HG02840 (cell line): Measurements from ENCODE around the gene ATP9B.

ENCODE experiments used
- ATAC-seq: cut with Tn5 transposase; IDR thresholded peaks from one replicate; pipeline ENCODE4 v1.9.1; 2021; ENCODE audit warnings: mild to moderate bottlenecking, moderate library complexity, moderate number of reproducible peaks; ENCODE audit not compliant: unreplicated experiment, low FRiP score

The ATP9B gene

DNA sequence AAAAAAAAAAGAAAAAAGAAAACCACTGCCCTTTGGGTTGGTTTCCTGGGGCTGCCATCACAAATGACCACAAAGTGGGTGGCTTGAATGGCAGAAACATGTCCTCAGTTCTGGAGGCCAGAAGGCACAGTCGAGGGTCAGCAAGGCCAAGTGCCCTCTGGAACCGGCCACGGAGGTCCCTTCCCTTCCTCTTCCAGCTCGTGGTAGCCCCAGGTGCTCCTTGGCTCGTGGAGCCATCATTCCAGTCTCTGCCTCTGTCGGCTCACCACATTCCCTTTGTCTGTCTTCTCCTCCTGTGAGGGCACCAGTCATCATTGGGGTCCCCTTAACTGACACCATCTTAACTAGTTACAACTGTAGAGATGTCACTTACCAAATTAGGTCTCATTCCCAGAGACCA, 318.0 kb downstream of the ATP9B start:
- no peak for ATAC-seq

DNA sequence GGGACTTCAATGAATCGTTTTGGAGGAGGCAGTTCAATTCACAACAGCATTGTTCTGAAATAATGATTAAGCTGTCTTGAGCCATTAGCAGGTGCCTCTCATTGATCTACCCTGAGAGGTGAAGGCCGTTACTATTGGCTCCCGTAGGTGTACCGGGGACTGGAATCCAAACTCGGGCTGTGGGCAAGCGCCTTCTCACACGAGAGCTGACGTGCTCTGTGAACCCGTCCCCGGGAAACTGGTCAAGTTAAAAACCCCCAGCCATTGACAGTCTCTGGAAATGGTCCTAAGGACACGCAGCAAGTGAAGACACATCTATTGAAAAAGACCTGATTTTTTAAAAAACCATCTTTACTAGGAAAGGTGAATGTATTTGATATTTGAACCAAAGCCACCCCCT, 318.4 kb downstream of the ATP9B start:
- no peak for ATAC-seq

GRCh38 chr18:79388043-79388442, 318.8 kb downstream of the ATP9B start:
- ATAC-seq, result no peak

DNA sequence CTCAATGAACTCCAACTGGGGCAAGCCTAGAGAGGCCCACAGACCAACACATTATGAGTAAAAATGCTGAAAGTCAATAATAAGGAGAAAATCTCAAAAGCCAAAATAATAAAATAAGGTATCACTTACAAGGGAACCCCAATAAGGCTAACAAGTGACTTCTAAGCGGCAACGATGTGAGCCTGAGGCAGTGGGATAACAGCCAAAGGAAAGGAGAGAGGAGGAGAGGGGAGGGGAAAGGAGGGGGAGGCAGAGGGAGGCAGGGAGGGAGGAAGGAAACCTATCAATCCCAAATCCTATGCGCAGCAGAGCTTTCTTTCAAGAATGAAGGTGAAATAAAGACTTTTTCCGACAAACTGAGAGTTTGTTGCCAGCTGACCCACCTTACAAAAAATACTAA, 320.5 kb downstream of the ATP9B start:
- ATAC-seq, result no peak

GRCh38 chr18:79392226-79392625, 323.0 kb downstream of the ATP9B start:
- ATAC-seq, result no peak

- ATAC-seq, result no peak
These were observed 324.0 kb downstream of the ATP9B start for GRCh38 chr18:79393181-79393634.

DNA sequence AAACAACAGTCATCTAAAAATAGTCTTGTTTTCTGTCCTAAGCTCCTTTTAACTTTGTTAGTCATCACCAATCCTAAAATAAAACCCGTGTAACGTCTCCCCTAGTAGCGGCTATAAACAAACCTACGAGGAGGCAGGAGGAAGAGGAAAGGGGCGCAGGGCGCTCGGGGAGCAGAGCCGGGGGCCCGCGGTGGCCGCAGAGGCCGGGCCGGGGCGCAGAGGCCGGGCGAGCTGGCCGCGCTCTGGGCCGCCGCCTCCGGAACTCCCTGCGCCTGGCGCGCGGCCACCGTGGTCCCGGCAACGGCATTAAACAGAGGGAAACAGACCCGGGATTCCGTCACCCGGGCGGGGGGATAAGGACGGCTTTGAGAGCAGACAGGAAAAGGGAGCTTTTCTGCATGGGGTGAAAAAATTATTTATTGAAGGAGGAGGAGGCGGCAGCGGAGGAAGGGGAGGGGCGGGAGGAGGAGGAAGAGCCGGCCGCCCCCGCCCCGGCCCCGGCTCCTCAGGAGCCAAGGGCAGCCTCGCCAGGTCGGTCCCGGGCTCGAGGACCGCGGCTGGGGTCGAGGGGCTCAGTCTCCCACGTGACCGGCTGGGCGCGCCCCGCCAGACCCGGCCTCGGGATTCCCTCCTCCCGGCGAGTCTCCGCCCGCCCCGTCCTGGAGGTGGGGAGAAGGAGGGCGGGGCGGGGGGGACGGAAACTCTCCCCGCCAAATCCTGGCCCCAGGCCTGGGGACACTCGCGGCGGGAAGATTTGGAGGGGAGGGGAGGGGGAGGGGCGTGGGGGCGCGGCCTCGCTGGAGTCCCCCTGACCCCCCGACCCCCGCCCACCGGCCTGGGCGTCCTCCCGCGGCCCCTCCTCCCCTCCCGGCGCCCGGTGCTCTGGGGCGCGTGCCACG, 324.7 kb downstream of the ATP9B start:
- no peak for ATAC-seq

- no peak for ATAC-seq
These were observed 325.5 kb downstream of the ATP9B start for GRCh38 chr18:79394534-79395307.

DNA sequence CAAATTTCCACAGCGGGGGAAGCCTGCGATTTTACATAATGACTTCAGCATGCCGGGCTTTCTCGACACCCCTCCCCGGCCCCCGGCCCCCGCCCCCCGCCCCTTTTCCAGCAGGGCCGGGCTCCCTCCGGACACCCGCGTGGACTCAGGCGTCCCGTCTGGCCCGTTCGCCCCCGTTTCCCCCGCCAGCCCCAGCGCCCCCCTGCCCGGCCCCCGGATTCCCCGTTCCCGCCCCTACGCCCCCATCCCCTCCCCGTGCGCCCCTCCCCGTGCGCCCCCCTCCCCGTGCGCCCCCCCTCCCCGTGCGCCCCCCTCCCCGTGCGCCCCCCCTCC, 326.1 kb downstream of the ATP9B start:
- no peak for ATAC-seq

GRCh38 chr18:79395761-79396404, 326.7 kb downstream of the ATP9B start, which contains the start of gene NFATC1:
NFATC1 (plus strand) TSS chr18:79395930; CDS start chr18:79396225, 295 bp downstream.
- ATAC-seq, result no peak

GRCh38 chr18:79396431-79397246, 327.4 kb downstream of the ATP9B start:
- no peak for ATAC-seq

GRCh38 chr18:79397247-79397829, 328.1 kb downstream of the ATP9B start:
- no peak for ATAC-seq

DNA sequence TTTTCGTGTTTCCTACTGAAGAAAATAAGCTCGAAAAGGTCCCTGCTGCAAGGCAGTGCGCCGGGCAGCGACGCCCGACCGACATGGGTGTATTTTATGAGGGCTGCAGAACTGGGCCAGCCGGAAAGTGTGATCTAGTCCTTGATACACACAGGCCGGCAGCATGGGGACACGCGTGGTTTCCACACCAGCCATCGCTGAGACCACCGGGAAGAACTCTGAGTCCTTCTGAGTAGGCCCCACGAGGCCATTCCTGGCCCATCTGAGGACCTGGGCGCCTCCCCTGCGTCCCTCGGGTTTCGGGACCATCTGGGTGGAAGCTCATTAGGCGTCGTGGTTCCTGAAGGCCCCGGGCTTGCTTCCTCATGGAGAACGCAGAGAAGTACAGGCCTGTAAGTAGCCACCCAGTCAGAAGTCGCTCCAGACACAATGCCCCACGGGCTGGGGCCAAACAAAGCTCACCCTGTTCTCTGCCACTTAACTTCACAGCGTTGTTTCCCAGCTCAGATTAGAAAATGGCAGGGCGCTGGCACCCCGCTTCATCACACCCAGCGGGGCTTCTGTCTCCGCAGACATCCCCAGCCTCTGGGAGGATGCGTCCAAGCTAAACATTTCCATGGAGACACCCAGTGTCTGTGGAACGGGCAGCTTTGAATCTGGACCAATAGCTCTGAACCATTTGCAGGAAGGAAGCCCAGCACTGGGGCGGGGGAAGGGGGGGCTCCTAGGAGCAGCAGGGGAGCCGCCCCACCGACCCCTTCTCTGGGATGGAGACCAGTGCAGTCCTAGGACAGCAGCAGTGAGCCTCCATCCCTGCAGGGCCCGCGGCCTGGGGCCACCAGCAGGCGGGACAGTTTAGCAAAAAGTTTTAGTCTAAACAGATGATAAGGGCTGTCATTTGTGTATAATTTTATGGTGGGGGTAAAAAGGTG, 328.9 kb downstream of the ATP9B start:
- no peak for ATAC-seq

- no peak for ATAC-seq
These were observed 330.3 kb downstream of the ATP9B start for GRCh38 chr18:79399275-79400081.

DNA sequence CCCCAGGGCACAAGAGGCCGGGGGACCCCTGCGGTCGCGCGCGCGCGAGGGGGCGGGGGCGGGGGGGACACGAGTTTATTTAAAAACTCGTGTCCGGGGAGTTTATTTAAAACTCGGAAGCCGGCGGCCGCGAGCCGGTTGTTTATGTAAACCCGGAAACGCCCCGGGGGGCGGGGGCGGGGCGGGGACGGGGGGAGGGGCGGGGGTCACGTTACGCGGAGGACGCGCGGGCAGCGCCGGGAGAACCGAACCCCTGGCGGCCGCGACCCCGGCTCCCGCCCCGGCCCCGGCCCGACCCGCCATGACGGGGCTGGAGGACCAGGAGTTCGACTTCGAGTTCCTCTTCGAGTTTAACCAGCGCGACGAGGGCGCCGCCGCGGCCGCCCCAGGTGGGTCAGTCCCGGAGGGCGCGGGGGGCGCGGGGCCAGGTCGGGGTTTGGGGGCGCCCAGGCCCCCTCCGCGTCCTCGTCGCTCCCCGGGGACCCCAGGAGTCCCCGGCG, 330.9 kb downstream of the ATP9B start:
- ATAC-seq, result no peak

DNA sequence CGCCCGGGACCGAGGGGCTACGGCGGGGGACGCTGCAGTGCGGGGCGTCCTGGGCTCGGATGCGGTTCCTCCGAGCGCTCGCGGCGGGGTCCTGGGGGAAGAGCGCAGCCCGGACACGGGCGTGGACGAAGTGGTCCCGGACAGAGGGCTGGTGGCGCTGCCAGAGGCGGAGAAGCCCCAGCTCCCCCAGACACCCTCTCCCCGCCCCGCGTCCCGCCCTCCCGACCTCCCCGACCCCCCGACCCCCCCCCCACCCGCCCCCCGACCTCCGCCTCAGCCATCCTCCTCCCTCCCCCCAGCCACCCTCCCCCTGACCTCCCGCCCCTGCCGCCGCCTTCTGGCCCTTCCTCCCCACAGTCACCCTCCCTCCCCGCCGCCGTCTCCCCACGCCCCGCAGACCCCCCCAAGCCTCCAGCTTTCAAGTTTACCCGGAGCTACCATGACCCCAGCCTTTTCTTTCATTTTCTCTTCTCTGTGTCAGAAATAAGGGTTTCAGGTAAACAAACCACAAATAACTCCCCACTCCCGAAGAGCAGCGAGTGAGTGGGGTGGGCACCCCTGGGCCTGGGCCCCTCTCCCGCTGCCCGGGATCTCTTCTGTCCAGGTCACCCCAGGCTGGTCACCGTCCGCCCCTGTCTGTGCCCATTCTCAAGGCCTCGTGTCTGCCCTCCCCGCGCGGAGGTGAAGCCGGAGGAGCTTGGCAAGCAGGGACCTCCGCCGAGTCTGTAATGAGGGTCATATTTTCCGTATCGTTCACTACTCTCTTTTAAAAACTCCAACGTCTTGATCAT, 331.6 kb downstream of the ATP9B start:
- no peak for ATAC-seq
